Neural progenitor cell (in vitro differentiated cells): ENCODE results near the gene TCF19. TPM values are rescaled to one million over a fixed set of nuclear protein-coding genes. Genes with fewer than 3 reads are reported as not detected.

Experiments used
- DNase-seq: peaks from one replicate; pipeline ENCODE4 v3.0.0-alpha.2; 2016; ENCODE audit warnings: low spot score
- H2AFZ ChIP-seq: fragments of 200-600 bp; sonication (generic); replicated peaks from 2 replicates; pipeline ENCODE4 v1.6.1; 2016; ENCODE audit warnings: antibody characterized with exemption
- H3F3A ChIP-seq: fragments of 200-600 bp; sonication (generic); 2 replicates; pipeline ENCODE4 v1.6.1; 2016; ENCODE audit warnings: antibody characterized with exemption, low read depth
- H3K27ac ChIP-seq: fragments of 200-600 bp; sonication (generic); 2 replicates; pipeline ENCODE4 v1.5.1; 2016; ENCODE audit warnings: mild to moderate bottlenecking
- H3K27me3 ChIP-seq: fragments of 200-600 bp; sonication (generic); 2 replicates; pipeline ENCODE4 v1.6.1; 2016; ENCODE audit warnings: mild to moderate bottlenecking, moderate library complexity
- H3K36me3 ChIP-seq: fragments of 200-600 bp; sonication (generic); 2 replicates; pipeline ENCODE4 v1.5.1; 2016
- H3K4me1 ChIP-seq: fragments of 200-600 bp; sonication (generic); 2 replicates; pipeline ENCODE4 v1.6.1; 2016; ENCODE audit warnings: mixed run types
- H3K4me2 ChIP-seq: fragments of 200-600 bp; sonication (generic); 2 replicates; pipeline ENCODE4 v1.6.1; 2016
- H3K4me3 ChIP-seq: fragments of 200-600 bp; sonication (generic); 2 replicates; pipeline ENCODE4 v1.5.1; 2016
- H3K79me2 ChIP-seq: fragments of 200-600 bp; sonication (generic); 2 replicates; pipeline ENCODE4 v1.6.1; 2016; ENCODE audit warnings: low read depth
- H3K9ac ChIP-seq: fragments of 200-600 bp; sonication (generic); 2 replicates; pipeline ENCODE4 v1.6.1; 2016
- H3K9me3 ChIP-seq: fragments of 200-600 bp; sonication (generic); 2 replicates; pipeline ENCODE4 v1.5.1; 2016; ENCODE audit warnings: low read depth
- H4K20me1 ChIP-seq: fragments of 200-600 bp; sonication (generic); 2 replicates; pipeline ENCODE4 v1.6.1; 2016; ENCODE audit warnings: low read depth
- H3K27ac Mint-ChIP-seq: 3 replicates; pipeline ENCODE4 v1.8.0; 2021; ENCODE audit warnings: mixed read lengths
- H3K27me3 Mint-ChIP-seq: 2 replicates; pipeline ENCODE4 v1.8.0; 2022; ENCODE audit warnings: low read depth, mild to moderate bottlenecking, inconsistent platforms, moderate library complexity, mixed read lengths; ENCODE audit not compliant: insufficient read depth
- H3K36me3 Mint-ChIP-seq: 3 replicates; pipeline ENCODE4 v1.8.0; 2021; ENCODE audit warnings: mixed read lengths
- H3K4me1 Mint-ChIP-seq: 3 replicates; pipeline ENCODE4 v1.8.0; 2021; ENCODE audit warnings: mixed read lengths
- H3K4me3 Mint-ChIP-seq: 3 replicates; pipeline ENCODE4 v1.8.0; 2021; ENCODE audit warnings: mild to moderate bottlenecking, moderate library complexity, mixed read lengths
- H3K9me3 Mint-ChIP-seq: 3 replicates; pipeline ENCODE4 v1.8.0; 2020; ENCODE audit warnings: mixed read lengths
- EZH2 ChIP-seq: fragments of 200-600 bp; sonication (generic); IDR thresholded peaks from 2 replicates; pipeline ENCODE4 v1.6.1; 2017; ENCODE audit warnings: antibody characterized with exemption, mild to moderate bottlenecking, moderate library complexity
- EZH2phosphoT487 ChIP-seq: fragments of 200-600 bp; sonication (generic); IDR thresholded peaks from 2 replicates; pipeline ENCODE4 v1.6.1; 2017; ENCODE audit warnings: antibody characterized with exemption
- total RNA-seq: library from RNA; depleted of rRNA; stranded (reverse); fragments of >200 nt; gene quantifications from 2 replicates; pipeline ENCODE4 v1.2.3, GENCODE V29; 2015; ENCODE audit warnings: low replicate concordance
- TF ChIP-seq, protein P1 (sequence below): fragments of 200-600 bp; sonication (generic); IDR thresholded peaks from 2 replicates; pipeline ENCODE4 v1.5.1; 2017; ENCODE audit warnings: antibody characterized with exemption, mild to moderate bottlenecking

TCF19 gene
- total RNA-seq, 1 donor from 2014 or later, result 6.2 TPM

DNA sequence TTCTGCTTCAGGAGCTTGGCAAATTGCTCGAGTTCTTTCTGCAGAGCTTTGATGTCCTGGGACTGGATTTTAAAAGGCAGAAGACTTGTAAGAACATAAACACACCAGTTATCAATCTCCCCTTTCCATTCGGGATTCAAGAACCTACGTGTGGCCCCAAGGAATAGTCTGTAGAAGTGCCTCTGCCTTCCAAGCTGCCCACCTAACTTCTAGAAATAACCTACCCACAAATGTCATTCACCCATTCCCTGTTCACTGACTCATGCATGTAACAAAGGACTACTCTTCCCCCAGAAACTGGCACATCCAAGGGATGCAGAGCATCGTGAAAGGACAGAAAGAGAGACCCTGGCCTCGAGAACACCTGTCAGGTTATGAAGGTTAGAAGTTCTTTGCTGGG lies 7.6 kb downstream of the TCF19 start:
- no peaks in the 10 kb centered on the region for H4K20me1 ChIP-seq
- no peak overlapping the region for H3K4me3 ChIP-seq
- Mint-ChIP-seq H3K4me1 (peaks cover 8% of the 10 kb centered on the region), H3K36me3 (peaks cover 6% of the 10 kb centered on the region), H3K27ac (no peak overlapping the region), H3K4me3 (no peak overlapping the region), H3K9me3 (no peaks in the 10 kb centered on the region), H3K27me3 (peaks cover 8% of the 10 kb centered on the region)
- H3K9me3 ChIP-seq, result no peaks in the 10 kb centered on the region
- DNase-seq, result no peak
- TF ChIP-seq, protein P1, sequence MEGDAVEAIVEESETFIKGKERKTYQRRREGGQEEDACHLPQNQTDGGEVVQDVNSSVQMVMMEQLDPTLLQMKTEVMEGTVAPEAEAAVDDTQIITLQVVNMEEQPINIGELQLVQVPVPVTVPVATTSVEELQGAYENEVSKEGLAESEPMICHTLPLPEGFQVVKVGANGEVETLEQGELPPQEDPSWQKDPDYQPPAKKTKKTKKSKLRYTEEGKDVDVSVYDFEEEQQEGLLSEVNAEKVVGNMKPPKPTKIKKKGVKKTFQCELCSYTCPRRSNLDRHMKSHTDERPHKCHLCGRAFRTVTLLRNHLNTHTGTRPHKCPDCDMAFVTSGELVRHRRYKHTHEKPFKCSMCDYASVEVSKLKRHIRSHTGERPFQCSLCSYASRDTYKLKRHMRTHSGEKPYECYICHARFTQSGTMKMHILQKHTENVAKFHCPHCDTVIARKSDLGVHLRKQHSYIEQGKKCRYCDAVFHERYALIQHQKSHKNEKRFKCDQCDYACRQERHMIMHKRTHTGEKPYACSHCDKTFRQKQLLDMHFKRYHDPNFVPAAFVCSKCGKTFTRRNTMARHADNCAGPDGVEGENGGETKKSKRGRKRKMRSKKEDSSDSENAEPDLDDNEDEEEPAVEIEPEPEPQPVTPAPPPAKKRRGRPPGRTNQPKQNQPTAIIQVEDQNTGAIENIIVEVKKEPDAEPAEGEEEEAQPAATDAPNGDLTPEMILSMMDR, result no peak
- TF ChIP-seq EZH2, result no peak
- no peak for TF ChIP-seq EZH2phosphoT487
- H3K4me2 ChIP-seq, result no peak overlapping the region
- no peaks in the 10 kb centered on the region for H3K4me1 ChIP-seq
- H2AFZ ChIP-seq, result no peak overlapping the region
- peaks cover 31% of the 10 kb centered on the region for H3K27me3 ChIP-seq
- H3K9ac ChIP-seq, result no peak overlapping the region
- H3K36me3 ChIP-seq, result no peaks in the 10 kb centered on the region
- peaks cover 2% of the 10 kb centered on the region for H3F3A ChIP-seq
- no peaks in the 10 kb centered on the region for H3K79me2 ChIP-seq
- H3K27ac ChIP-seq, result no peak overlapping the region

DNA sequence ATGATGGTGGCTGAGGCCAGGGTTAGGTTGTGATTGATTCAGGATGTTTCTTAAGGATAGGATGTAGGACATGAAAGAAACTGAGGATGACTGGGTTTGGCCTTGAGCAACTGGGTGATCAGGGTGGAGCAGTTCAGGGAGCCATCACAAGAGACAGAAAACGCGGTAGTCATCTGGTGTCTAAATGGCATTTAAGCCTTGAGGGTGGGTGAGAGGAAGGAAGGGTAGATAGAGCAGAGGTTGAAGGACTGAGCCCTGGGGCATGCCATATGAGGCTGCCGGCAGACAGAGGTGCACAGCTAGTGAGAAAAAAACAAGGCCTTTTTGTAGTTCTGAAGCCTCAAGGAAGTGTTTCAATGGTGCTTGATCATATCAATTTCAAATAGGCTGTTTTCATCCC lies 10.2 kb downstream of the TCF19 start:
- no peaks in the 10 kb centered on the region for H3K36me3 ChIP-seq
- no peak overlapping the region for H3K9ac ChIP-seq
- H3K9me3 ChIP-seq, result no peaks in the 10 kb centered on the region
- H3K27ac ChIP-seq, result no peak overlapping the region
- no peak for DNase-seq
- H3K27me3 ChIP-seq, result peaks cover 40% of the 10 kb centered on the region
- TF ChIP-seq EZH2phosphoT487 (no peak), EZH2 (no peak)
- TF ChIP-seq, protein P1, result no peak
- H2AFZ ChIP-seq, result no peak overlapping the region
- Mint-ChIP-seq H3K27me3 (peaks cover 12% of the 10 kb centered on the region), H3K27ac (no peak overlapping the region), H3K36me3 (peaks cover 2% of the 10 kb centered on the region), H3K9me3 (no peaks in the 10 kb centered on the region), H3K4me3 (no peak overlapping the region), H3K4me1 (peaks cover 25% of the 10 kb centered on the region)
- H4K20me1 ChIP-seq, result no peaks in the 10 kb centered on the region
- H3K4me1 ChIP-seq, result peaks cover 19% of the 10 kb centered on the region
- H3K4me3 ChIP-seq, result no peak overlapping the region
- no peaks in the 10 kb centered on the region for H3K79me2 ChIP-seq
- no peak overlapping the region for H3K4me2 ChIP-seq
- H3F3A ChIP-seq, result peaks cover 13% of the 10 kb centered on the region

DNA sequence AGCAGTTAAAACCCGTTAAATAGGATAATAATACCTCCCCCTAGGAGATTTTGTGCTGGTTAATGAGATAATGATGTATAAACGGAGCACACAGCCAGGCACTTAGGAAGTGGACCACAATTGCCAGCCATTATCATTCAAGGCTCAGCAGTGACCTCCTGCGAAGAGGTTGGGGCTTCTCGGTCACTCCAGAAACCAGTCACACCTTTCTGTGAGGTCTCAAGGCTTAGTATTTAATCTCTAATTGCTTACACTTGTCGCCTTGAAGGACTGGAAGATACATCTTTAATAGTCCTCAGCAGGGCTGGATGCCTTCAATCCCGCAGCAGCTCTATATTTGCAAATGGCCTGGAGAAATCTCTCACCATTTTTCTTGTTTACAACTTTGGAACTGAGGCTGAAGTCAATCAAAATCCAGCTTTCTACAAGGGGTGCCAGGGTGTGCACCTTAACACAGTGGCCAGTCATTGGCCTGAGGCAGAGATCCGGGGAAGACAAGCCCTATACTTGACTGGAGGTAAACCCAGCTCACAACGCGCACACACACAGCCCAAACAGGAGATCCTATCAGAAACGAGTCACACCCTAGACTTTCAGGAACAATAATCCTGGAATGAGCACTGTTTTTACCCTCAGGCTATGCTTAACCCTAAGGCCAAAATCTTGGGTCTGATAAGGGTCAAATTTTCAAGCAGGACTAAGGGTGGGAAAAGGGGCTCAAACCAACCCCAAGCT lies 10.9 kb downstream of the TCF19 start:
- Histone ChIP-seq H3K4me3 (no peak overlapping the region), H3K79me2 (no peaks in the 10 kb centered on the region), H3K27ac (no peak overlapping the region), H3K27me3 (peaks cover 40% of the 10 kb centered on the region), H3K9ac (no peak overlapping the region), H3K4me2 (no peak overlapping the region), H3F3A (peaks cover 13% of the 10 kb centered on the region), H2AFZ (no peak overlapping the region), H4K20me1 (no peaks in the 10 kb centered on the region), H3K36me3 (no peaks in the 10 kb centered on the region), H3K9me3 (no peaks in the 10 kb centered on the region), H3K4me1 (peaks cover 19% of the 10 kb centered on the region)
- H3K9me3 Mint-ChIP-seq, result no peaks in the 10 kb centered on the region
- DNase-seq, result no peak
- H3K27ac Mint-ChIP-seq, result no peak overlapping the region
- H3K36me3 Mint-ChIP-seq, result peaks cover 2% of the 10 kb centered on the region
- no peak for TF ChIP-seq EZH2
- TF ChIP-seq EZH2phosphoT487, result no peak
- TF ChIP-seq, protein P1, result no peak
- peaks cover 12% of the 10 kb centered on the region for H3K27me3 Mint-ChIP-seq
- peaks cover 25% of the 10 kb centered on the region for H3K4me1 Mint-ChIP-seq
- H3K4me3 Mint-ChIP-seq, result no peak overlapping the region
